Esophagus mucosa (tissue), 1 donor: ENCODE data around the gene RAC3. TPM values are rescaled to one million over a fixed set of nuclear protein-coding genes. Genes with fewer than 3 reads are reported as not detected.

ENCODE experiments used
- ATAC-seq: fragments of 200-7000 bp; cut with Tn5 transposase; one replicate; pipeline ENCODE4 v1.9.1; 2020
- total RNA-seq: library from RNA; stranded (reverse); gene quantifications from one replicate; pipeline ENCODE4 v1.2.4, GENCODE V29; 2023
- donor health status: DM: yes; HTN: yes; CAD: no.

Gene RAC3
- total RNA-seq, 1 donor from 2014 or later: 6.2 TPM

DNA sequence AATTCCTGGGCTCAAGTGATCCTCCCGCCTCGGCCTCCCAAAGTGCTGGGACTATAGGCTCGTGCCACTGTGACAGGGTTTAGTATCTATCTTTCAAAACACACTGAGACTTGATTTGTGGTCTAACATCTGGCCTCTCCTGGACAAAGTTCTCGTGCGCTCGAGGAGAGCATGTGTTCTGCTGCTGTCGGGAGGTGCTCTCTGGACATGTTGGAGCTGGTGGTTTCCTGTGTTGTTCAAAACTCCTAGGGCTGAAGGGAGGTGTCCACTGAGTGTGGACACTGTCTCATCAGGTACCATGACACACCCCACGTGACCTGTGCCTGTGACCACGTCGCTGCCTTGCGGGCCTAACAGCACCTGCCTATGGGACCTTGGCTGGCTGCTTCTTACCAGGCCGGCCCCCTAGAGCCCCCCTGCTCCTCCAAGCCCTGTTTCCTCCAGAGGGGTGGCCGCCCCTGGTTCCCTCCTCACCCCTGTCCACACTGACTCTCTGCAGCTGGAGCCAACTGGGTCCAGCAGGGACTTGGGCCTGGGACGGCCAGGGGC lies 14.5 kb downstream of the RAC3 start:
- ATAC-seq: no peak

GRCh38 chr17:82046903-82047302 lies 15.4 kb downstream of the RAC3 start:
- no peak for ATAC-seq

- no peak for ATAC-seq
These were observed 15.9 kb downstream of the RAC3 start for GRCh38 chr17:82047379-82047778.

DNA sequence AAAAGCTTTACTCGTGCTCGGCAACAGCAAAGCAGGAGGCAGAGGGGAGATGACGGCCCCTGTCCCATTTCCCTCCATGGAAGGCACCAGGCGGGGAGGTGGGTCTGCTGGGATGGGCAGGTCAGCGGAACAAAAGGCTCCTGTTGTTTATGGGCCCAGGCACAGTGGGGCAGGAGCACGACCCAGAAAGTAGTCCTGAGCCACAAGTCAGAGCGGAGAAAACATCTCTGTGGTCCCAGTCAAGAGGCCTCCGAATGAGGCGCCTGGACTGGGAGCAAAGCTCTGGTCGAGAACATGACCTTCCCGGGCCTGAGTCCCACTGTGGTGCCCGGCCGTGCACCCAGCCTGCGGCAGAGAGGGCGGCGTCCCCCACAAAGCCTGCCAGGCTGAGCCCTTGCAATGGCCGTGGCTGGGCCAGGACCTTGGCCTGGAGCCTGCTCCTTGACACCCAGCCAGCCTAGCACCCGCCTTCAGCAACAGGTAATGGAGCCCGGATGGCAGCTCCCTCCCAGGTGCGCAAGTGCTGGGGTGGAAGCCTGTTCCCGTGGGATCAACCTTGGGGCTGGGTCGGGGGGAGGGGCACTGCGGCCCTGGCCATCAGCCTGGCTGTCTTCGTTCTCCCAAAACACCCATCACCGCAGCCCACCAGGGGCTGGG lies 16.6 kb downstream of the RAC3 start:
- no peak for ATAC-seq

DNA sequence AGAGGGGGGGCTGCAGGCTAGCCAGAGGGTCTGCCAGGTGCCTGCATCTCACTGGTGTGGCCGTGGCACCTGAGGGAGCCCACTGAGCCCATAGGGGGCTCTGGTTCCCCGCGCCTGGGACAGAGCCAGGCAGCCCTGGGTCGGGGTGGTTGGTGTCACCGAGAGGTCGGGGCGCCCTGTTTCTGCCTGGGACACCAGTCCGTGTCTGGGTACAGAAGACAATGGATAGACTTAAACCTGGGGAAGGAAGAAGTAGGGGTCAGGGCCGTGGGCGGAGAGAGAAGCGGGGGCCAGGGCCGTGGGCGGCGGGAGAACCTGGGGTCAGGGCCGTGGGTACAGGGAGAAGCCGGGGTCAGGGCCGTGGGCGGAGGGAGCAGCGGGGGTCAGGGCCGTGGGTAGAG lies 17.1 kb downstream of the RAC3 start:
- no peak for ATAC-seq

GRCh38 chr17:82049106-82049505 lies 17.6 kb downstream of the RAC3 start:
- no peak for ATAC-seq

GRCh38 chr17:82049521-82049971 lies 18.1 kb downstream of the RAC3 start:
- no peak for ATAC-seq

GRCh38 chr17:82050152-82050760 lies 18.8 kb downstream of the RAC3 start:
- no peak for ATAC-seq

GRCh38 chr17:82050761-82051641 lies 19.5 kb downstream of the RAC3 start:
- peak; percentile 4 for ATAC-seq

GRCh38 chr17:82051776-82052637 lies 20.5 kb downstream of the RAC3 start, which contains the start of the genes GPS1 and RFNG:
Gene GPS1 (plus strand): TSS chr17:82051898. CDS start chr17:82051932, 34 bp downstream.
Gene RFNG (minus strand): TSS chr17:82051811. CDS start chr17:82051766, 45 bp downstream.
- peak; percentile 42 for ATAC-seq

DNA sequence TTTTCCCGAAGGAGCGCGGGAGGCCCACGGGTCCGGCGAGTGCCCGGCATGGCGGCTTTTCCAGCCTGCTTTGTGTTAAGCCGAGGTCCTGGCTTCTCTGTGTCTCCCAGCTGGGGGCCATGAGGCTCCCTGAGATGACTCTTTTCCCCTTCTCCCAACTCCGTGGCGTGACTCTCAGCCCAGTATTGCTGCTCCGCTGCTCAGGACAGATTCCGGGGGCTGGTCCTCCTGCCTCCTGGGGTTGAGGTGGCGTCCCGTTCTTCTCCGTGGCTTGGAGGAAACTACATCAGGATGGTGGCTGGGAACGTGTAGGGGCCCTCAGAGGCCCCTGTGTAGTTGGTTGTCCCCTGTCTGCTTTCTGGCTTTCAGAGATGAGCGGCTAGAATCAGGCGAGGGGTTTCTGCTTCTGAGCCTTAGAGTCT lies 21.2 kb downstream of the RAC3 start:
- no peak for ATAC-seq

DNA sequence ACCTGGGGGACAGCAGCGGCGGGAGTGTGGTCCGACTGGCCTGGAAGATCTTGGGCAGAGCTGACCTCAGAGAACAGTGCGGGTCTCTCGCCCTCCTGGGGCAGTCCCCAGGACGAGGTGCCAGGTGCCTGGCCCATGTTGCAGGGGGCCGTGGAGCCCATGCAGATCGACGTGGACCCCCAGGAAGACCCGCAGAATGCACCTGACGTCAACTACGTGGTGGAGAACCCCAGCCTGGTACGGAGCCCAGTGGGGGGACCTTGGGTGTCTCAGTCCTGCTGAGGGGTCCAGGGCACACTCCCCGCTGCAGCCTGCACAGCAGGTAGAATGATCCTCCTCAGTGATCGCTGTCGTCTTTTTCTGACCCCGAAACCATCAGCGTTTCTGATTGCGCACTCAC lies 21.7 kb downstream of the RAC3 start:
- ATAC-seq: no peak

GRCh38 chr17:82053556-82054263 lies 22.2 kb downstream of the RAC3 start:
- no peak for ATAC-seq

GRCh38 chr17:82054351-82055022 lies 23.0 kb downstream of the RAC3 start:
- no peak for ATAC-seq

- no peak for ATAC-seq
These were observed 23.8 kb downstream of the RAC3 start for GRCh38 chr17:82055023-82055964.

DNA sequence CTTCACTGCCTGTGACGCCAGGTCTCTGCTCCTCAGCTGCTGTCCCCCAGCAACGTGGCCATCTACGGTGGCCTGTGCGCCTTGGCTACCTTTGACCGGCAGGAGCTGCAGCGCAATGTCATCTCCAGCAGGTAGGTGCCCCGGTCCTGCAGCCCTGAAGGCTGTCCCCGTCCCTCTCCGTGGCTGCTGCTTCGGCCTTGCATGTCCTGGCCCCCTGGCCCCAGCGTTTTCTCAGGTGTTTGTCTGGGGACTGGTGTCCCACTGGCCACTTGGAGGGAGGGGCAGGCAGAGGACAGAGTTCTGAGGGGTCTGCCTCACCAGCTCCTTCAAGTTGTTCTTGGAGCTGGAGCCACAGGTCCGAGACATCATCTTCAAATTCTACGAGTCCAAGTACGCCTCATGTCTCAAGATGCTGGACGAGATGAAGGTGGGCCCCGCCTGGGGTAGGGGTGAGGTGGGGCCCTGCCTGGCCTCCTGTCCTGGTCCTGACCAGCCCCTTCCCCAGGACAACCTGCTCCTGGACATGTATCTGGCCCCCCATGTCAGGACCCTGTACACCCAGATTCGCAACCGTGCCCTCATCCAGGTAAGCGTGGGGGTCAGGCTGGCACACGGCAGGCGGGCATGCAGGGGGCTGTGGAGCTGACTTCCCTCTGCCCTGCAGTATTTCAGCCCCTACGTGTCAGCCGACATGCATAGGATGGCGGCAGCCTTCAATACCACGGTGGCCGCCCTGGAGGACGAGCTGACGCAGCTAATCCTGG lies 24.7 kb downstream of the RAC3 start:
- no peak for ATAC-seq

- ATAC-seq: no peak
These were observed 25.5 kb downstream of the RAC3 start for GRCh38 chr17:82056729-82057621.
